HCT116 (cell line): ENCODE measurements around the gene TMEM132D. TPM values are rescaled to one million over a fixed set of nuclear protein-coding genes. Genes with fewer than 3 reads are reported as not detected.

ENCODE experiments used
- ATAC-seq: fragments of 200-7000 bp; cut with Tn5 transposase; 2 replicates; pipeline ENCODE4 v1.9.1; 2020; ENCODE audit warnings: mild to moderate bottlenecking, moderate library complexity
- BruUV-seq: library from RNA; stranded (reverse); fragments of 400-500 nt; replicated peaks from 2 replicates; lab custom pipeline; 2021; lab: Mats Ljungman, UMichigan
- CTCF ChIA-PET: fragments of 300-600 bp; sonication (Branson Sonifier 250); formaldehyde crosslinking; loops from one replicate; lab custom pipeline; 2021; ENCODE audit warnings: antibody characterized with exemption; lab: Charles Lee
- POLR2A ChIA-PET: fragments of 300-600, 350-600 bp; sonication (Branson Sonifier 250); formaldehyde crosslinking; loops from one replicate; lab custom pipeline; 2021; ENCODE audit warnings: antibody characterized with exemption; lab: Charles Lee
- RAD21 ChIA-PET, 2 experiments: fragments of 300-600 bp; sonication (Branson Sonifier 250); formaldehyde crosslinking; loops; one replicate each; lab custom pipeline; 2023; ENCODE audit warnings: low total read pairs in 2 of 2; ENCODE audit not compliant: uncharacterized antibody in 2 of 2, unreplicated experiment in 2 of 2, low non-redundant PET in 1 of 2; lab: Charles Lee
- DNase-seq: peaks from one replicate; pipeline ENCODE4 v3.0.0-alpha.2; 2010; ENCODE audit warnings: low read depth, low spot score
- H2AFZ ChIP-seq: fragments of 200-600 bp; shearing (Covaris generic), sonication (generic); 2 replicates; pipeline ENCODE4 v1.6.1; 2017; ENCODE audit warnings: low read depth, mixed run types, mixed read lengths, antibody characterized with exemption, low read length; ENCODE audit not compliant: poor library complexity, severe bottlenecking
- H3K27ac ChIP-seq: 2 replicates; pipeline ENCODE4 v1.5.1; 2012; ENCODE audit warnings: low read depth, low read length
- H3K27me3 ChIP-seq: fragments of 200-600 bp; sonication (generic); 2 replicates; pipeline ENCODE4 v1.6.1; 2016; ENCODE audit warnings: mixed run types, low read length, mixed read lengths; ENCODE audit not compliant: insufficient read depth
- H3K36me3 ChIP-seq, 2 experiments: fragments of 200-500 bp in 1 of 2; fragments of 200-600 bp in 1 of 2; sonication (Bioruptor generic) in 1 of 2; sonication (generic) in 1 of 2; 2 replicates each; pipeline versions ENCODE4 v1.5.1 to v1.6.1; 2014 to 2016; ENCODE audit warnings: low read length in 2 of 2, inconsistent platforms in 1 of 2, mixed read lengths in 1 of 2, mixed run types in 1 of 2; ENCODE audit not compliant: insufficient read depth in 2 of 2, control insufficient read depth in 1 of 2
- H3K4me1 ChIP-seq, 2 experiments: fragments of 200-600 bp in 1 of 2; sonication (generic) in 1 of 2; 2 replicates each; pipeline versions ENCODE4 v1.5.1 to v1.6.1; 2012 to 2017; ENCODE audit warnings: low read length in 2 of 2, inconsistent platforms in 1 of 2, mild to moderate bottlenecking in 1 of 2, mixed read lengths in 1 of 2, mixed run types in 1 of 2, moderate library complexity in 1 of 2; ENCODE audit not compliant: insufficient read depth in 2 of 2, control insufficient read depth in 1 of 2
- H3K4me2 ChIP-seq: fragments of 200-600 bp; sonication (generic); 2 replicates; pipeline ENCODE4 v1.6.1; 2017; ENCODE audit warnings: mixed run types, low read length, mixed read lengths
- H3K4me3 ChIP-seq, 2 experiments: fragments of 200-600 bp in 1 of 2; sonication (generic) in 1 of 2; replicated peaks in 1 of 2; 2 replicates each; pipeline ENCODE4 v1.5.1; 2011 to 2016; ENCODE audit warnings: low read length in 2 of 2, control low read depth in 1 of 2, low read depth in 1 of 2, mild to moderate bottlenecking in 1 of 2, mixed read lengths in 1 of 2, mixed run types in 1 of 2
- H3K79me2 ChIP-seq: fragments of 200-600 bp; sonication (generic); 2 replicates; pipeline ENCODE4 v1.6.1; 2017; ENCODE audit warnings: mild to moderate bottlenecking, mixed run types, low read length, moderate library complexity, mixed read lengths; ENCODE audit not compliant: insufficient read depth
- H3K9ac ChIP-seq: fragments of 200-600 bp; sonication (generic); 2 replicates; pipeline ENCODE4 v1.6.1; 2016; ENCODE audit warnings: low read length, mixed read lengths
- H3K9me2 ChIP-seq: fragments of 200-600 bp; sonication (generic), shearing (Covaris generic); 2 replicates; pipeline ENCODE4 v1.6.1; 2017; ENCODE audit warnings: mixed run types, mild to moderate bottlenecking, moderate library complexity; ENCODE audit not compliant: insufficient read depth
- H3K9me3 ChIP-seq, 2 experiments: fragments of 200-500 bp in 1 of 2; fragments of 200-600 bp in 1 of 2; sonication (Bioruptor generic) in 1 of 2; sonication (generic) in 1 of 2; 2 replicates each; pipeline ENCODE4 v1.6.1; 2014 to 2017; ENCODE audit warnings: low read length in 2 of 2, mixed read lengths in 2 of 2, inconsistent platforms in 1 of 2, low read depth in 1 of 2, mild to moderate bottlenecking in 1 of 2, mixed run types in 1 of 2, moderate library complexity in 1 of 2; ENCODE audit not compliant: control insufficient read depth in 1 of 2, insufficient read depth in 1 of 2
- H4K20me1 ChIP-seq: fragments of 200-600 bp; sonication (generic), shearing (Covaris generic); 2 replicates; pipeline ENCODE4 v1.6.1; 2017; ENCODE audit warnings: mixed run types, mild to moderate bottlenecking, moderate library complexity; ENCODE audit not compliant: insufficient read depth
- CBX3 ChIP-seq: IDR thresholded peaks from 2 replicates; pipeline ENCODE4 v1.6.1; 2012; ENCODE audit warnings: low read depth
- CEBPB ChIP-seq: IDR thresholded peaks from 2 replicates; pipeline ENCODE4 v1.6.1; 2012; ENCODE audit warnings: low read depth
- EGR1 ChIP-seq: IDR thresholded peaks from 2 replicates; pipeline ENCODE4 v1.6.1; 2012; ENCODE audit warnings: low read depth
- ELF1 ChIP-seq: IDR thresholded peaks from 2 replicates; pipeline ENCODE4 v1.6.1; 2012; ENCODE audit warnings: low read depth, borderline replicate concordance
- EZH2phosphoT487 ChIP-seq: fragments of 200-600 bp; IDR thresholded peaks from 2 replicates; pipeline ENCODE4 v1.6.1; 2018; ENCODE audit warnings: antibody characterized with exemption, borderline replicate concordance
- FOSL1 ChIP-seq: IDR thresholded peaks from 2 replicates; pipeline ENCODE4 v1.6.1; 2012; ENCODE audit warnings: low read depth
- JUND ChIP-seq: IDR thresholded peaks from 2 replicates; pipeline ENCODE4 v1.6.1; 2012
- POLR2A ChIP-seq: IDR thresholded peaks from 2 replicates; pipeline ENCODE4 v1.7.0; 2011; ENCODE audit warnings: borderline replicate concordance; ENCODE audit not compliant: insufficient read depth, insufficient read length; ENCODE audit errors: extremely low read depth
- POLR2AphosphoS5 ChIP-seq: IDR thresholded peaks from 2 replicates; pipeline ENCODE4 v1.6.1; 2011; ENCODE audit warnings: mild to moderate bottlenecking, low read depth, low read length, moderate library complexity
- RAD21 ChIP-seq: IDR thresholded peaks from 2 replicates; pipeline ENCODE4 v1.6.1; 2012; ENCODE audit warnings: low read depth, mild to moderate bottlenecking
- SIN3A ChIP-seq: IDR thresholded peaks from 2 replicates; pipeline ENCODE4 v1.6.1; 2012; ENCODE audit warnings: low read depth
- SP1 ChIP-seq: IDR thresholded peaks from 2 replicates; pipeline ENCODE4 v1.6.1; 2012; ENCODE audit warnings: low read depth
- SRF ChIP-seq: IDR thresholded peaks from 2 replicates; pipeline ENCODE4 v1.6.1; 2012; ENCODE audit warnings: low read depth
- TCF7L2 ChIP-seq: IDR thresholded peaks from 2 replicates; pipeline ENCODE4 v1.7.0; 2011; ENCODE audit warnings: borderline replicate concordance, inconsistent platforms; ENCODE audit not compliant: insufficient read depth, insufficient read length; ENCODE audit errors: extremely low read depth
- YY1 ChIP-seq: IDR thresholded peaks from 2 replicates; pipeline ENCODE4 v1.6.1; 2011; ENCODE audit warnings: low read length, low read depth, moderate library complexity, mild to moderate bottlenecking; ENCODE audit not compliant: insufficient replicate concordance; ENCODE audit errors: extremely low read depth
- ZNF274 ChIP-seq: fragments of 200-500 bp; sonication (Bioruptor generic); IDR thresholded peaks from 2 replicates; pipeline ENCODE4 v1.6.1; 2014; ENCODE audit warnings: mild to moderate bottlenecking, low read depth, low read length, inconsistent platforms
- intact Hi-C: fragments of 100-400 bp; cut with micrococcal nuclease; formaldehyde crosslinking; loops from 2 replicates; pipeline ENCODE4 v1.10.0; 2022
- total RNA-seq: library from RNA; stranded (reverse); gene quantifications from one replicate; pipeline ENCODE4 v1.2.1, GENCODE V29; 2021; ENCODE audit not compliant: unreplicated experiment
- TF ChIP-seq, protein P1 (sequence below): IDR thresholded peaks from 2 replicates; pipeline ENCODE4 v1.6.1; 2012
- TF ChIP-seq, protein P2 (sequence below), 3 experiments: fragments of 200-600 bp in 1 of 3; sonication (generic) in 1 of 3; IDR thresholded peaks in 2 of 3; conservative IDR thresholded peaks in 1 of 3; 2 replicates each; pipeline ENCODE4 v1.5.1; 2012 to 2017; ENCODE audit warnings: low read depth in 2 of 3, low read length in 2 of 3, antibody characterized with exemption in 1 of 3, borderline replicate concordance in 1 of 3, control low read depth in 1 of 3, mild to moderate bottlenecking in 1 of 3, mixed read lengths in 1 of 3, mixed run types in 1 of 3, moderate library complexity in 1 of 3; ENCODE audit not compliant: insufficient read depth in 1 of 3
- TF ChIP-seq, protein P3 (sequence below): IDR thresholded peaks from 2 replicates; pipeline ENCODE4 v1.6.1; 2011; ENCODE audit warnings: mild to moderate bottlenecking, low read length, moderate library complexity; ENCODE audit not compliant: insufficient replicate concordance; ENCODE audit errors: extremely low read depth
- TF ChIP-seq, protein P4 (sequence below): IDR thresholded peaks from 2 replicates; pipeline ENCODE4 v1.6.1; 2012

TMEM132D gene
- total RNA-seq, 1 experiment from 2014 or later: not detected

DNA sequence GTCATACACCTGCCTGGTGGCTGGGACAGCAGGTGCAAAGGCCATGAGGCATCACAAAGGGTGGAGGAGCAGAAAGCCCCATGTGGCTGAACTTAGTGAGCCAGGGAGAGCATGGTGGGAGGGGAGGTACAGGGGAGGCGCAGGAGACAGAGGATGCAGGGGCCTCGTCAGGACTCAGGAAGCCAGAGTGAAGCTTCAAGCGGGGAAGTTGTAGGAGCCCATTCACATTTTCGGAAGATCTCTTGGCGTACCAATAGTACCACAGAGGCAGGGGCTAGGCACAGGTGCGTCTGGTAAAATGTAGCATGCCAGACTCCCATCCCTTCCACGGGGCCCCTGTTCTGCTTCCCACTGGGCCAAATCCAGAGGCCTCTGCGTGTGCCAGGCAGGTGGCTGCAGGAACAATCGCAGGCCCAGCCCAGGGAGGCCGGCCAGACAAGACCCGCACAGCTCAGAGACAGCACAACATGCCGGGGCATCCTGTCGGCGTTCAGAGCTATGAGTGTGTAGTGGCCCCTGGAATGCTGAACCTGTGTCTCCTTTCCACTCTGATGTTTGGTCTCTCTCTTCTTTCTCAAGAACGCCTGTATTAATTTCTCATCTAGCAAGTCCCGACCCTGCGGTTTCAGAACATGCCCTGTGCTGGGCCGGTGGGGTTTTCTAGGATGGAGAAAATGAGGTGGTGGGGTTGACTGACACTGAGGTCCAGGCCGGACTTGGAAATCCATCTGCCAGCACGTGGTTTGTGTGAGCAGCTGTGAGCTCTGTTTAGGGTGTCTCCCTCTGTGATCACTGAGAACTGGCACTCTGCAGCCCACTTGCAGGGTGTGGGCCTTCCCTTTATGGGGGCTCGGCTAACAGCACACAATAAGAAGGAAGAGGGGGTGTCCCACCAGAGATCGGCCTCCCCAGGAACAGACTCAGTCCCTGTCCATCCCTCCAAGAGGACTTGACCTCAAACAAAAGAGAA is 5.5 kb upstream of the TMEM132D start:
- H3K9me2 ChIP-seq: no peaks in the 10 kb centered on the region
- no peaks in the 10 kb centered on the region for H3K4me1 ChIP-seq
- H4K20me1 ChIP-seq: no peaks in the 10 kb centered on the region
- intact Hi-C loops: no loop called here
- POLR2A ChIA-PET: no interaction called here
- no peak overlapping the region for H3K4me2 ChIP-seq
- RAD21 ChIA-PET: no interaction called here
- no peak overlapping the region for H2AFZ ChIP-seq
- no peak for TF ChIP-seq JUND
- TF ChIP-seq POLR2AphosphoS5: no peak
- no peak for TF ChIP-seq SIN3A
- no peak for TF ChIP-seq CEBPB
- TF ChIP-seq FOSL1: no peak
- TF ChIP-seq, protein P1, sequence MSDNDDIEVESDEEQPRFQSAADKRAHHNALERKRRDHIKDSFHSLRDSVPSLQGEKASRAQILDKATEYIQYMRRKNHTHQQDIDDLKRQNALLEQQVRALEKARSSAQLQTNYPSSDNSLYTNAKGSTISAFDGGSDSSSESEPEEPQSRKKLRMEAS: no peak
- TF ChIP-seq, protein P2, sequence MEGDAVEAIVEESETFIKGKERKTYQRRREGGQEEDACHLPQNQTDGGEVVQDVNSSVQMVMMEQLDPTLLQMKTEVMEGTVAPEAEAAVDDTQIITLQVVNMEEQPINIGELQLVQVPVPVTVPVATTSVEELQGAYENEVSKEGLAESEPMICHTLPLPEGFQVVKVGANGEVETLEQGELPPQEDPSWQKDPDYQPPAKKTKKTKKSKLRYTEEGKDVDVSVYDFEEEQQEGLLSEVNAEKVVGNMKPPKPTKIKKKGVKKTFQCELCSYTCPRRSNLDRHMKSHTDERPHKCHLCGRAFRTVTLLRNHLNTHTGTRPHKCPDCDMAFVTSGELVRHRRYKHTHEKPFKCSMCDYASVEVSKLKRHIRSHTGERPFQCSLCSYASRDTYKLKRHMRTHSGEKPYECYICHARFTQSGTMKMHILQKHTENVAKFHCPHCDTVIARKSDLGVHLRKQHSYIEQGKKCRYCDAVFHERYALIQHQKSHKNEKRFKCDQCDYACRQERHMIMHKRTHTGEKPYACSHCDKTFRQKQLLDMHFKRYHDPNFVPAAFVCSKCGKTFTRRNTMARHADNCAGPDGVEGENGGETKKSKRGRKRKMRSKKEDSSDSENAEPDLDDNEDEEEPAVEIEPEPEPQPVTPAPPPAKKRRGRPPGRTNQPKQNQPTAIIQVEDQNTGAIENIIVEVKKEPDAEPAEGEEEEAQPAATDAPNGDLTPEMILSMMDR (IDR thresholded peaks at IDR 0.05 in 2 of 3, conservative IDR thresholded peaks at IDR 0.05 in 1 of 3; ENCODE audit: borderline replicate concordance in 1 of 3, insufficient read depth in 1 of 3, low read depth in 2 of 3, low read length in 2 of 3): no peak
- TF ChIP-seq, protein P3, sequence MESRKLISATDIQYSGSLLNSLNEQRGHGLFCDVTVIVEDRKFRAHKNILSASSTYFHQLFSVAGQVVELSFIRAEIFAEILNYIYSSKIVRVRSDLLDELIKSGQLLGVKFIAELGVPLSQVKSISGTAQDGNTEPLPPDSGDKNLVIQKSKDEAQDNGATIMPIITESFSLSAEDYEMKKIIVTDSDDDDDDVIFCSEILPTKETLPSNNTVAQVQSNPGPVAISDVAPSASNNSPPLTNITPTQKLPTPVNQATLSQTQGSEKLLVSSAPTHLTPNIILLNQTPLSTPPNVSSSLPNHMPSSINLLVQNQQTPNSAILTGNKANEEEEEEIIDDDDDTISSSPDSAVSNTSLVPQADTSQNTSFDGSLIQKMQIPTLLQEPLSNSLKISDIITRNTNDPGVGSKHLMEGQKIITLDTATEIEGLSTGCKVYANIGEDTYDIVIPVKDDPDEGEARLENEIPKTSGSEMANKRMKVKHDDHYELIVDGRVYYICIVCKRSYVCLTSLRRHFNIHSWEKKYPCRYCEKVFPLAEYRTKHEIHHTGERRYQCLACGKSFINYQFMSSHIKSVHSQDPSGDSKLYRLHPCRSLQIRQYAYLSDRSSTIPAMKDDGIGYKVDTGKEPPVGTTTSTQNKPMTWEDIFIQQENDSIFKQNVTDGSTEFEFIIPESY: no peak
- no peak for TF ChIP-seq TCF7L2
- no peak for TF ChIP-seq RAD21
- TF ChIP-seq EGR1: no peak
- no peak for TF ChIP-seq SRF
- TF ChIP-seq ELF1: no peak
- TF ChIP-seq SP1: no peak
- TF ChIP-seq POLR2A: no peak
- no peak for TF ChIP-seq EZH2phosphoT487
- TF ChIP-seq CBX3: no peak
- TF ChIP-seq, protein P4, sequence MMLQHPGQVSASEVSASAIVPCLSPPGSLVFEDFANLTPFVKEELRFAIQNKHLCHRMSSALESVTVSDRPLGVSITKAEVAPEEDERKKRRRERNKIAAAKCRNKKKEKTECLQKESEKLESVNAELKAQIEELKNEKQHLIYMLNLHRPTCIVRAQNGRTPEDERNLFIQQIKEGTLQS: no peak
- no peak for TF ChIP-seq YY1
- no peak for TF ChIP-seq ZNF274
- TF ChIP-seq, all 23 proteins: peak for 0
- Histone ChIP-seq H3K9ac (no peak overlapping the region), H3K9me3 (peaks cover 5 to 16% of the 10 kb centered on the region in 2 experiments; a peak in 2 of 4 replicates), H3K36me3 (no peaks in the 10 kb centered on the region), H3K27me3 (no peaks in the 10 kb centered on the region), H3K4me3 (no peak overlapping the region), H3K27ac (no peak overlapping the region), H3K79me2 (no peaks in the 10 kb centered on the region)
- CTCF ChIA-PET: no interaction called here
- no TSS peak for BruUV-seq
- DNase-seq (no peak), ATAC-seq (no peak)
